Prostate gland (tissue), 2 donors: ENCODE results near the gene GPAT2.
"Not testable (repeated sequence)": the region's sequence is repeated elsewhere in the genome, so short reads cannot be mapped to it uniquely, and the experiment has no call there.

Experiments
- POLR2A ChIP-seq: fragments of 450-650 bp; IDR thresholded peaks from one replicate; pipeline ENCODE4 v1.6.1; 2016; ENCODE audit warnings: antibody characterized with exemption, mild to moderate bottlenecking
- TF ChIP-seq, protein P1 (sequence below), 4 experiments: fragments of 200-600 bp in 2 of 4; fragments of 450-650 bp in 2 of 4; sonication (generic) in 2 of 4; IDR thresholded peaks; 1 replicate in 3 of 4; 2 replicates in 1 of 4; pipeline ENCODE4 v1.5.1; 2016 to 2019; ENCODE audit warnings: antibody characterized with exemption in 4 of 4, mild to moderate bottlenecking in 2 of 4, moderate library complexity in 2 of 4

DNA sequence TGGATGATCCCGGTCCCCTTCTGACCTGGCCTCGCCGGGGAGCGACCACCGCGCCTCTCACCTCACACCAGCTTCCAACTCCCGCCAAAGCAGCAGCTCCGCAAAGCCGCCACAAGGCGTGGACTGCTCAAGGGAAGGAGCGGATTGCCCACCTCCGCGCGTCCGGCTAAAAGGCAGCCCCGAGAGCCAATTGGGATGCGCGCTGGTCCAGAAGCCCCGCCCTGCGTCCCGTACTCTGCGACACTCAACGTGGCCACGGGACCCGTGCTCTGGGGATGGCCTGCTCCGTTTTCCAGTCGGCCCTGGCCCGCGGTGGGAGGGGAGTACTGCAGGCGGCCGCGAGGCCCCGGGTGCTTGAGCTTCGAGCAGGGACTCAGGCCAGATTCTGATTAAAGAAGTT lies at the start of gene GPAT2:
- TF ChIP-seq, protein P1, sequence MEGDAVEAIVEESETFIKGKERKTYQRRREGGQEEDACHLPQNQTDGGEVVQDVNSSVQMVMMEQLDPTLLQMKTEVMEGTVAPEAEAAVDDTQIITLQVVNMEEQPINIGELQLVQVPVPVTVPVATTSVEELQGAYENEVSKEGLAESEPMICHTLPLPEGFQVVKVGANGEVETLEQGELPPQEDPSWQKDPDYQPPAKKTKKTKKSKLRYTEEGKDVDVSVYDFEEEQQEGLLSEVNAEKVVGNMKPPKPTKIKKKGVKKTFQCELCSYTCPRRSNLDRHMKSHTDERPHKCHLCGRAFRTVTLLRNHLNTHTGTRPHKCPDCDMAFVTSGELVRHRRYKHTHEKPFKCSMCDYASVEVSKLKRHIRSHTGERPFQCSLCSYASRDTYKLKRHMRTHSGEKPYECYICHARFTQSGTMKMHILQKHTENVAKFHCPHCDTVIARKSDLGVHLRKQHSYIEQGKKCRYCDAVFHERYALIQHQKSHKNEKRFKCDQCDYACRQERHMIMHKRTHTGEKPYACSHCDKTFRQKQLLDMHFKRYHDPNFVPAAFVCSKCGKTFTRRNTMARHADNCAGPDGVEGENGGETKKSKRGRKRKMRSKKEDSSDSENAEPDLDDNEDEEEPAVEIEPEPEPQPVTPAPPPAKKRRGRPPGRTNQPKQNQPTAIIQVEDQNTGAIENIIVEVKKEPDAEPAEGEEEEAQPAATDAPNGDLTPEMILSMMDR (IDR thresholded peaks at IDR 0.05): not testable (repeated sequence)
- TF ChIP-seq POLR2A: not testable (repeated sequence)
